ENCODE measurements around the gene ZNF337. TPM values are rescaled to one million over a fixed set of nuclear protein-coding genes. Genes with fewer than 3 reads are reported as not detected.

ZNF337 gene
- polyA plus RNA-seq, 1 donor from 2014 or later, result 10.3 TPM

DNA sequence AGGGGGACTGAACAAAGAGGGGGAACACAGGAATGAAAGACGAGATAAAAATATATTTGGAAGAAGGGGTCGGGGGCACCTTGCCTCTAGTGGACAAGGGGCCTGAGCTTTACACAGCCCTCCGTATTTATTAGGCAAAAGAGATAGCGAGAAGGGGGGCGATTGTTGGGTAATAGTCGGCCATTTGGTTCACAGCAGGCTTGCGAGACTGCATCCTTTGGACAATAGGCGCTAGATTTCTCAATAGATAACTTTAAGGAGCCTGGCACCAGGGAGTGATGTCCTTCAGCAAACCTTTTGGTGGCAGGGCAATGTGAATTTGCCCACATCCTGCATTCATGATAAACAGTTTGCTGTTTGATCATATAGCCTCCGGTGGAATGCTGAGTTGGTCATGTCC is 69.9 kb downstream of the ZNF337 start:
- Mint-ChIP-seq H3K36me3 (peaks cover 2% of the 10 kb centered on the region), H3K4me3 (peak overlapping the region in 1 of 4 donors; percentile 77), H3K4me1 (peaks cover 10 to 21% (median 10%) of the 10 kb centered on the region in 3 donors), H3K27me3 (no peaks in the 10 kb centered on the region), H3K9me3 (peaks cover 0 to 3% (median 0%) of the 10 kb centered on the region in 3 donors), H3K27ac (no peak overlapping the region)

DNA sequence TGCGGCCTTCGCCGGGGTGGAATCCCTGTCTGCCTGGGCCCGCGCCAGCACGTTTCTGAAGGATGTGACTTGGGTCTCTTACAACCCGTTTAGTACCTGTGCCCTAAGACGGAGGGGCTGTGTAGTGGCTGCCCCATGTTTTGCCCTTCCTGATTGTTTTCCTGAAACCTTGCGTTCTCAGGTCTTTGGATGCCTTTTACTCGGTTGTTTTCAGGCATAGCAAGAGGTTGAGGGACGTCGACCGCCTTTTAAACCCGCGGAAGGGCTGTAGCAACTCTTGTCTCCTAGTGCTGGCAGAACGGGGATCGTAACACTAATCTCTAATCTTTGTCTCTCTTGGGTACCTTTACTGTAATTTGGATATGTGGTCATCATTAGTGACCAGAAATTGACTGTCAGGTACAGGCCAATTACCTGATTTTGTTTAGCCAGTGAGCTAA is 72.1 kb downstream of the ZNF337 start:
- peak overlapping the region; percentile 85 to 96 (median 95) for H3K27ac Mint-ChIP-seq
- H3K27me3 Mint-ChIP-seq, result no peaks in the 10 kb centered on the region
- H3K4me1 Mint-ChIP-seq, result peaks cover 14 to 31% (median 18%) of the 10 kb centered on the region in 3 donors
- H3K36me3 Mint-ChIP-seq, result peaks cover 2% of the 10 kb centered on the region
- H3K4me3 Mint-ChIP-seq, result peak overlapping the region; percentile 93 to 99 (median 97)
- H3K9me3 Mint-ChIP-seq, result peaks cover 0 to 3% (median 0%) of the 10 kb centered on the region in 3 donors

Other genes starting within 250 kb of the ZNF337 start
- gene NINL, start 111.3 kb downstream of the ZNF337 start, polyA plus RNA-seq, result 1.8 TPM
- 0.73 TPM for gene NANP, start 72.8 kb downstream of the ZNF337 start, polyA plus RNA-seq